H1 (cell line): ENCODE measurements around the gene ISG15. TPM values are rescaled to one million over a fixed set of nuclear protein-coding genes. Genes with fewer than 3 reads are reported as not detected.

Experiments used
- BACH1 ChIP-seq: IDR thresholded peaks from 2 replicates; pipeline ENCODE4 v1.6.1; 2012; ENCODE audit warnings: low read length, improper control_type of control experiment
- HDAC6 ChIP-seq: IDR thresholded peaks from one replicate; pipeline ENCODE4 v1.7.1; 2012; ENCODE audit warnings: low read depth, mild to moderate bottlenecking, inconsistent platforms, low read length, moderate library complexity
- NRF1 ChIP-seq: IDR thresholded peaks from 2 replicates; pipeline ENCODE4 v1.6.1; 2011; ENCODE audit warnings: mild to moderate bottlenecking, low read depth, low read length, improper control_type of control experiment
- SUZ12 ChIP-seq: fragments of 200-600 bp; sonication (generic); IDR thresholded peaks from 2 replicates; pipeline ENCODE4 v1.6.1; 2012; ENCODE audit warnings: mild to moderate bottlenecking, inconsistent platforms, low read length, moderate library complexity, mixed read lengths
- polyA plus RNA-seq, 7 experiments: library from polyadenylated mRNA; depleted of rRNA in 3 of 7; stranded (reverse) in 5 of 7; unstranded in 2 of 7; fragments of >200 nt in 5 of 7; fragments of 200-250 nt in 2 of 7; gene quantifications; 1 replicate in 5 of 7; 2 replicates in 1 of 7; 4 replicates in 1 of 7; pipeline versions ENCODE4 v1.2.1 to v1.2.3, GENCODE V29; 2011 to 2013; ENCODE audit warnings: missing spikeins in 2 of 7, mixed read lengths in 2 of 7
- total RNA-seq: library from RNA; stranded (reverse); fragmentation: NEBNext Ultra II Directional; extraction: Animal tissue kit (Norgen Biotek cat#: 25700); gene quantifications from 2 replicates; pipeline ENCODE4 v1.2.1, GENCODE V29; 2021
- TF ChIP-seq, protein P1 (sequence below): fragments of 300-600 bp; sonication (generic); IDR thresholded peaks from 2 replicates; pipeline ENCODE4 v1.7.1; 2012; ENCODE audit warnings: low read length, moderate library complexity, mild to moderate bottlenecking, inconsistent platforms; ENCODE audit not compliant: insufficient replicate concordance
- TF ChIP-seq, protein P2 (sequence below), 3 experiments: IDR thresholded peaks; 1 replicate in 2 of 3; 2 replicates in 1 of 3; pipeline versions ENCODE4 v1.5.1 to v1.6.1; 2011; ENCODE audit warnings: low read length in 3 of 3, mild to moderate bottlenecking in 3 of 3, inconsistent platforms in 2 of 3, low read depth in 1 of 3, moderate library complexity in 1 of 3; ENCODE audit not compliant: insufficient read depth in 1 of 3; ENCODE audit errors: control extremely low read depth in 1 of 3
- TF ChIP-seq, protein P3 (sequence below): IDR thresholded peaks from 2 replicates; pipeline ENCODE4 v1.6.1; 2012; ENCODE audit warnings: inconsistent platforms
- TF ChIP-seq, protein P4 (sequence below): IDR thresholded peaks from 2 replicates; pipeline ENCODE4 v1.6.1; 2011; ENCODE audit warnings: low read depth, mild to moderate bottlenecking, low read length; ENCODE audit not compliant: insufficient read depth

ISG15 gene
- total and polyA plus RNA-seq, 2 of the 8 experiments (the other 6 are each of a cell fraction or from before 2014, with no cell fraction given): 29.3 to 121 TPM

DNA sequence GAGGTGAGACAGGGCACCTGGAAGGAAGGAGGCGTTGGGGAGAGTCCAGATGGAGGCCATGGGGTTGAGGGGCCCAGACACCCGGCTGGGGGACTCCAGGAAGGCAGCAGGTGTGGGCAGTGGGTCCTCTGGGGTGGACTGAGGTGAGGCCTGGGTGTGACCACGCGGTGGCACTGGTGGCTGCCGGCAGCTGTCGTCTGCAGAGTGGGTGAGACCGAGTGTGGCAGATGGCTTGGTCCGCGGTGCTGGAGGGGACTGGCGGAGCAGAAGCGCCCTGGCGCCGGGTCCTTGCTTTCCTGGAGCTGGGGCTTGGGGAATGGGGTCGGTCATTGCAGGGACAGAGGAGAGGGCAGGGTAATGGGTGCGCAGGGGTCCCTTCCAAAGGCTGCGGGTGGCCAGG, 19.1 kb downstream of the ISG15 start (continued):
- TF ChIP-seq, protein P1, sequence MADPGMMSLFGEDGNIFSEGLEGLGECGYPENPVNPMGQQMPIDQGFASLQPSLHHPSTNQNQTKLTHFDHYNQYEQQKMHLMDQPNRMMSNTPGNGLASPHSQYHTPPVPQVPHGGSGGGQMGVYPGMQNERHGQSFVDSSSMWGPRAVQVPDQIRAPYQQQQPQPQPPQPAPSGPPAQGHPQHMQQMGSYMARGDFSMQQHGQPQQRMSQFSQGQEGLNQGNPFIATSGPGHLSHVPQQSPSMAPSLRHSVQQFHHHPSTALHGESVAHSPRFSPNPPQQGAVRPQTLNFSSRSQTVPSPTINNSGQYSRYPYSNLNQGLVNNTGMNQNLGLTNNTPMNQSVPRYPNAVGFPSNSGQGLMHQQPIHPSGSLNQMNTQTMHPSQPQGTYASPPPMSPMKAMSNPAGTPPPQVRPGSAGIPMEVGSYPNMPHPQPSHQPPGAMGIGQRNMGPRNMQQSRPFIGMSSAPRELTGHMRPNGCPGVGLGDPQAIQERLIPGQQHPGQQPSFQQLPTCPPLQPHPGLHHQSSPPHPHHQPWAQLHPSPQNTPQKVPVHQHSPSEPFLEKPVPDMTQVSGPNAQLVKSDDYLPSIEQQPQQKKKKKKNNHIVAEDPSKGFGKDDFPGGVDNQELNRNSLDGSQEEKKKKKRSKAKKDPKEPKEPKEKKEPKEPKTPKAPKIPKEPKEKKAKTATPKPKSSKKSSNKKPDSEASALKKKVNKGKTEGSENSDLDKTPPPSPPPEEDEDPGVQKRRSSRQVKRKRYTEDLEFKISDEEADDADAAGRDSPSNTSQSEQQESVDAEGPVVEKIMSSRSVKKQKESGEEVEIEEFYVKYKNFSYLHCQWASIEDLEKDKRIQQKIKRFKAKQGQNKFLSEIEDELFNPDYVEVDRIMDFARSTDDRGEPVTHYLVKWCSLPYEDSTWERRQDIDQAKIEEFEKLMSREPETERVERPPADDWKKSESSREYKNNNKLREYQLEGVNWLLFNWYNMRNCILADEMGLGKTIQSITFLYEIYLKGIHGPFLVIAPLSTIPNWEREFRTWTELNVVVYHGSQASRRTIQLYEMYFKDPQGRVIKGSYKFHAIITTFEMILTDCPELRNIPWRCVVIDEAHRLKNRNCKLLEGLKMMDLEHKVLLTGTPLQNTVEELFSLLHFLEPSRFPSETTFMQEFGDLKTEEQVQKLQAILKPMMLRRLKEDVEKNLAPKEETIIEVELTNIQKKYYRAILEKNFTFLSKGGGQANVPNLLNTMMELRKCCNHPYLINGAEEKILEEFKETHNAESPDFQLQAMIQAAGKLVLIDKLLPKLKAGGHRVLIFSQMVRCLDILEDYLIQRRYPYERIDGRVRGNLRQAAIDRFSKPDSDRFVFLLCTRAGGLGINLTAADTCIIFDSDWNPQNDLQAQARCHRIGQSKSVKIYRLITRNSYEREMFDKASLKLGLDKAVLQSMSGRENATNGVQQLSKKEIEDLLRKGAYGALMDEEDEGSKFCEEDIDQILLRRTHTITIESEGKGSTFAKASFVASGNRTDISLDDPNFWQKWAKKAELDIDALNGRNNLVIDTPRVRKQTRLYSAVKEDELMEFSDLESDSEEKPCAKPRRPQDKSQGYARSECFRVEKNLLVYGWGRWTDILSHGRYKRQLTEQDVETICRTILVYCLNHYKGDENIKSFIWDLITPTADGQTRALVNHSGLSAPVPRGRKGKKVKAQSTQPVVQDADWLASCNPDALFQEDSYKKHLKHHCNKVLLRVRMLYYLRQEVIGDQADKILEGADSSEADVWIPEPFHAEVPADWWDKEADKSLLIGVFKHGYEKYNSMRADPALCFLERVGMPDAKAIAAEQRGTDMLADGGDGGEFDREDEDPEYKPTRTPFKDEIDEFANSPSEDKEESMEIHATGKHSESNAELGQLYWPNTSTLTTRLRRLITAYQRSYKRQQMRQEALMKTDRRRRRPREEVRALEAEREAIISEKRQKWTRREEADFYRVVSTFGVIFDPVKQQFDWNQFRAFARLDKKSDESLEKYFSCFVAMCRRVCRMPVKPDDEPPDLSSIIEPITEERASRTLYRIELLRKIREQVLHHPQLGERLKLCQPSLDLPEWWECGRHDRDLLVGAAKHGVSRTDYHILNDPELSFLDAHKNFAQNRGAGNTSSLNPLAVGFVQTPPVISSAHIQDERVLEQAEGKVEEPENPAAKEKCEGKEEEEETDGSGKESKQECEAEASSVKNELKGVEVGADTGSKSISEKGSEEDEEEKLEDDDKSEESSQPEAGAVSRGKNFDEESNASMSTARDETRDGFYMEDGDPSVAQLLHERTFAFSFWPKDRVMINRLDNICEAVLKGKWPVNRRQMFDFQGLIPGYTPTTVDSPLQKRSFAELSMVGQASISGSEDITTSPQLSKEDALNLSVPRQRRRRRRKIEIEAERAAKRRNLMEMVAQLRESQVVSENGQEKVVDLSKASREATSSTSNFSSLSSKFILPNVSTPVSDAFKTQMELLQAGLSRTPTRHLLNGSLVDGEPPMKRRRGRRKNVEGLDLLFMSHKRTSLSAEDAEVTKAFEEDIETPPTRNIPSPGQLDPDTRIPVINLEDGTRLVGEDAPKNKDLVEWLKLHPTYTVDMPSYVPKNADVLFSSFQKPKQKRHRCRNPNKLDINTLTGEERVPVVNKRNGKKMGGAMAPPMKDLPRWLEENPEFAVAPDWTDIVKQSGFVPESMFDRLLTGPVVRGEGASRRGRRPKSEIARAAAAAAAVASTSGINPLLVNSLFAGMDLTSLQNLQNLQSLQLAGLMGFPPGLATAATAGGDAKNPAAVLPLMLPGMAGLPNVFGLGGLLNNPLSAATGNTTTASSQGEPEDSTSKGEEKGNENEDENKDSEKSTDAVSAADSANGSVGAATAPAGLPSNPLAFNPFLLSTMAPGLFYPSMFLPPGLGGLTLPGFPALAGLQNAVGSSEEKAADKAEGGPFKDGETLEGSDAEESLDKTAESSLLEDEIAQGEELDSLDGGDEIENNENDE: no peak
- TF ChIP-seq, protein P2, sequence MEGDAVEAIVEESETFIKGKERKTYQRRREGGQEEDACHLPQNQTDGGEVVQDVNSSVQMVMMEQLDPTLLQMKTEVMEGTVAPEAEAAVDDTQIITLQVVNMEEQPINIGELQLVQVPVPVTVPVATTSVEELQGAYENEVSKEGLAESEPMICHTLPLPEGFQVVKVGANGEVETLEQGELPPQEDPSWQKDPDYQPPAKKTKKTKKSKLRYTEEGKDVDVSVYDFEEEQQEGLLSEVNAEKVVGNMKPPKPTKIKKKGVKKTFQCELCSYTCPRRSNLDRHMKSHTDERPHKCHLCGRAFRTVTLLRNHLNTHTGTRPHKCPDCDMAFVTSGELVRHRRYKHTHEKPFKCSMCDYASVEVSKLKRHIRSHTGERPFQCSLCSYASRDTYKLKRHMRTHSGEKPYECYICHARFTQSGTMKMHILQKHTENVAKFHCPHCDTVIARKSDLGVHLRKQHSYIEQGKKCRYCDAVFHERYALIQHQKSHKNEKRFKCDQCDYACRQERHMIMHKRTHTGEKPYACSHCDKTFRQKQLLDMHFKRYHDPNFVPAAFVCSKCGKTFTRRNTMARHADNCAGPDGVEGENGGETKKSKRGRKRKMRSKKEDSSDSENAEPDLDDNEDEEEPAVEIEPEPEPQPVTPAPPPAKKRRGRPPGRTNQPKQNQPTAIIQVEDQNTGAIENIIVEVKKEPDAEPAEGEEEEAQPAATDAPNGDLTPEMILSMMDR (IDR thresholded peaks at IDR 0.05; ENCODE audit: control extremely low read depth in 1 of 3, insufficient read depth in 1 of 3, low read depth in 1 of 3, low read length in 3 of 3): peak in 1 of 3 experiments; percentile 11; a peak in 2 of 4 replicates
- TF ChIP-seq, protein P3, sequence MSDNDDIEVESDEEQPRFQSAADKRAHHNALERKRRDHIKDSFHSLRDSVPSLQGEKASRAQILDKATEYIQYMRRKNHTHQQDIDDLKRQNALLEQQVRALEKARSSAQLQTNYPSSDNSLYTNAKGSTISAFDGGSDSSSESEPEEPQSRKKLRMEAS: peak; percentile 15; the same call in 1 of the 2 replicates
- TF ChIP-seq SUZ12 (no peak), BACH1 (no peak), NRF1 (no peak), HDAC6 (no peak)
- TF ChIP-seq, protein P4, sequence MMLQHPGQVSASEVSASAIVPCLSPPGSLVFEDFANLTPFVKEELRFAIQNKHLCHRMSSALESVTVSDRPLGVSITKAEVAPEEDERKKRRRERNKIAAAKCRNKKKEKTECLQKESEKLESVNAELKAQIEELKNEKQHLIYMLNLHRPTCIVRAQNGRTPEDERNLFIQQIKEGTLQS: no peak
